ENCODE data around the gene NMNAT3. TPM values are rescaled to one million over a fixed set of nuclear protein-coding genes. Genes with fewer than 3 reads are reported as not detected.

NMNAT3 gene
- total and polyA plus RNA-seq, 2 experiments from 2014 or later: not detected

DNA sequence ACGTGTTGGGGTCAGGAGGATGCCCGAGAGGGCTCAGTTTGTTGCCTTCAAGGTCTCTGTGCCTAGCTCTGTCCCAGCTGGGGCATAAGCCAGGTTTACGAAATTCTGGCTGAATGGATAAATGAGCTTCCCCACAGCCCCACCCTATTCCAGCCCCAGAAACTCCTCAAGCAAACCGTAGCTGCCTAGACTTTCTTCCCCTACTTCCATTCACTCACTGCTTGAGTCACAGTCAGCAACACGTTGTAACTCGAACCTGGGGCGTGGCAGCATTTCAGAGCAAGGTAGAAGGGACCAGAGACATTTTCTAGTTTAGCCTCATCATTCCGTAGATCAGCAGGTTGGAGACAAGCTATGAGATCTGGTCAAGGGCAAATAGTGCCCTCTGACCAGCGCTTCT, 24.2 kb downstream of the NMNAT3 start:
- H3F3A ChIP-seq (ENCODE audit: insufficient read depth): no peaks in the 10 kb centered on the region
- H3K4me2 ChIP-seq (ENCODE audit: unreplicated experiment): no peak overlapping the region
- H4K20me1 ChIP-seq (ENCODE audit: insufficient read depth): no peaks in the 10 kb centered on the region
- H2AFZ ChIP-seq: no peak overlapping the region
- H3K27ac ChIP-seq: no peak overlapping the region
- H3K27me3 ChIP-seq (replicated peaks; ENCODE audit: insufficient read depth): no peaks in the 10 kb centered on the region; the same call in 1 of the 2 replicates
- no peaks in the 10 kb centered on the region for H3K79me2 ChIP-seq (ENCODE audit: insufficient read depth)
- H3K4me3 ChIP-seq: no peak overlapping the region
- H3K9me2 ChIP-seq (ENCODE audit: insufficient read depth): no peaks in the 10 kb centered on the region
- TF ChIP-seq EZH2phosphoT487 (IDR thresholded peaks at IDR 0.05; ENCODE audit: insufficient read depth, low read depth) (no peak), EZH2 (IDR thresholded peaks at IDR 0.05; ENCODE audit: insufficient read depth, poor library complexity, severe bottlenecking) (no peak)
- H3K9ac ChIP-seq: no peak overlapping the region
- in situ Hi-C loops (cut with MboI): no loop called here
- no peak for DNase-seq
- 14 to 15% methylated on average over 9 of the region's 9 CpGs for WGBS, 2 experiments (ENCODE audit: low coverage in 1 of 2, low lambda C conversion rate in 2 of 2, missing lambda C conversion rate in 2 of 2)
- H3K36me3 ChIP-seq (ENCODE audit: low read depth): no peaks in the 10 kb centered on the region
- no peaks in the 10 kb centered on the region for H3K9me3 ChIP-seq (ENCODE audit: low read depth)
- no peaks in the 10 kb centered on the region for H3K4me1 ChIP-seq (ENCODE audit: insufficient read depth)

DNA sequence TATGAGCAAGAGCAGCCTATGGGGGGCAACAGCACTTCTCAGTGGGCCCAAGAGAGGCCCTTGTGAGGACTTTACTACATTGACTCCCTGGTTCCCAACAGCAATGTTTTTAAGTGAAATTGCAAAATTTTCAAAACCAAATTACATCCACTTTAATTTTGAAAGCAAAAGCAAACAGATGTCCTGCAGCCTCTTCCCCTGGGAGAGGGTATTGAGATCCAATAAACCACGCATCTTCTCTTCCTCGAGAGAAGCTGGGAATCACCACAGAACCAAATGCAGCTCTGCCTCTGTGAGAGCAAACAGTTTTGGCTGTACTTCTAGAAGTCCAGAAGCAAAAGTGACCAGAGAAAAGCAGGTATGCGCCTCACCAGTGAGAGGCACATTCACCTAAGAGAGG, 25.2 kb downstream of the NMNAT3 start:
- no peak overlapping the region for H2AFZ ChIP-seq
- H4K20me1 ChIP-seq (ENCODE audit: insufficient read depth): no peaks in the 10 kb centered on the region
- no peaks in the 10 kb centered on the region for H3F3A ChIP-seq (ENCODE audit: insufficient read depth)
- H3K27me3 ChIP-seq (replicated peaks; ENCODE audit: insufficient read depth): no peaks in the 10 kb centered on the region; the same call in 1 of the 2 replicates
- no peaks in the 10 kb centered on the region for H3K9me2 ChIP-seq (ENCODE audit: insufficient read depth)
- no peaks in the 10 kb centered on the region for H3K79me2 ChIP-seq (ENCODE audit: insufficient read depth)
- in situ Hi-C loops (cut with MboI): no loop called here
- H3K27ac ChIP-seq: no peak overlapping the region
- H3K9ac ChIP-seq: no peak overlapping the region
- H3K36me3 ChIP-seq (ENCODE audit: low read depth): no peaks in the 10 kb centered on the region
- no peak overlapping the region for H3K4me2 ChIP-seq (ENCODE audit: unreplicated experiment)
- DNase-seq: no peak
- H3K4me1 ChIP-seq (ENCODE audit: insufficient read depth): no peaks in the 10 kb centered on the region
- TF ChIP-seq EZH2phosphoT487 (IDR thresholded peaks at IDR 0.05; ENCODE audit: insufficient read depth, low read depth): no peak
- no peak for TF ChIP-seq EZH2 (IDR thresholded peaks at IDR 0.05; ENCODE audit: insufficient read depth, poor library complexity, severe bottlenecking)
- H3K9me3 ChIP-seq (ENCODE audit: low read depth): no peaks in the 10 kb centered on the region
- 14 to 18% methylated on average over 3 of the region's 3 CpGs for WGBS, 2 experiments (ENCODE audit: low coverage in 1 of 2, low lambda C conversion rate in 2 of 2, missing lambda C conversion rate in 2 of 2)
- H3K4me3 ChIP-seq: no peak overlapping the region

DNA sequence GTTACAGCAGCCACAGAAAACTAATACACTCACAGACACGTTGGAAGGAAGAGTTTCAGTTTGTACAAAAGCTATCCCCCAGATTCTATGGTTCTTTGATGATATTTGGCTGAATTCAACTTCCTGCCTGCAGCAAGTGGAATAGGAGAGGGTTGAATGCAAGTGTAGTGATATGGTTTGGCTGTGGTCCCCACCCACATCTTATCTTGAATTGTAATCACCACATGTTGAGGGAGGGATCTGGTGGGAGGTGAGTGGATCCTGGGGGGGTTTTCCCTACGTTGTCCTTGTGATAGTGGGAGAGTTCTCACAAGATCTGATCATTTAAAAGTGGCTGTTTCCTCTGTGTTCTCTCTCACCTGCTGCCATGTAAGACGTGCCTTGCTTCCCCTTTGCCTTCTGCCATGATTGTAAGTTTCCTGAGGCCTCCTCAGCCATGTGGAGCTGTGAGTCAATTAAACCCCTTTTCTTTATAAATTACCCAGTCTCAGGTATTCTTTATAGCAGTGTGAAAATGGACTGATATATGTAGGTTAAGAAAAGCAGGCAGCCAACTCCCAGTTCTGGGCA, 29.8 kb downstream of the NMNAT3 start:
- Histone ChIP-seq H3K9me2 (ENCODE audit: insufficient read depth) (no peaks in the 10 kb centered on the region), H4K20me1 (ENCODE audit: insufficient read depth) (no peaks in the 10 kb centered on the region), H3K4me2 (ENCODE audit: unreplicated experiment) (no peak overlapping the region), H3F3A (ENCODE audit: insufficient read depth) (no peaks in the 10 kb centered on the region), H3K27me3 (replicated peaks; ENCODE audit: insufficient read depth) (no peaks in the 10 kb centered on the region; the same call in 1 of the 2 replicates), H3K36me3 (ENCODE audit: low read depth) (no peaks in the 10 kb centered on the region), H3K4me1 (ENCODE audit: insufficient read depth) (no peaks in the 10 kb centered on the region), H2AFZ (no peak overlapping the region), H3K27ac (no peak overlapping the region), H3K9me3 (ENCODE audit: low read depth) (no peaks in the 10 kb centered on the region), H3K79me2 (ENCODE audit: insufficient read depth) (no peaks in the 10 kb centered on the region), H3K9ac (no peak overlapping the region), H3K4me3 (no peak overlapping the region)
- no peak for DNase-seq
- in situ Hi-C loops (cut with MboI): no loop called here
- 20 to 29% methylated on average over 3 of the region's 3 CpGs for WGBS, 2 experiments (ENCODE audit: low coverage in 1 of 2, low lambda C conversion rate in 2 of 2, missing lambda C conversion rate in 2 of 2)
- no peak for TF ChIP-seq EZH2 (IDR thresholded peaks at IDR 0.05; ENCODE audit: insufficient read depth, poor library complexity, severe bottlenecking)

DNA sequence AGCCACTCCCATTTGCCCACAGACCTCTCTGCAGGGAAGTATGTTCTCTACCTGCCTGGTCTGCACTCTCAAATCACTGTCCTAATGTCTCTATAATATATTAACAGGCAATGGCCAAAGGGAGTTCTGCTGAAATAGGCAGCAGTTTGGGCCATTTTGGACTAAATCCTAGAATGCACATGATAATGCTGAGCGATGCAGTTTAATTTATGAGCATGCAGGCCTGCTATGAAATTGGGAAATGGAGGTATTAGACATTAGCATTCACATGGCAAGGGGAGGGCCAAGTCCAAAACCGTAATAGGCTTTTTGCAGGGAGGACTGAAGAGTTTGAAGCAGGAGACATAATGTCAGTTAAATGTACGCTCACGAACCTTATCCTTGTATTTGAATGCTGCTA, 31.3 kb downstream of the NMNAT3 start:
- H3K9me2 ChIP-seq (ENCODE audit: insufficient read depth): no peaks in the 10 kb centered on the region
- H3K79me2 ChIP-seq (ENCODE audit: insufficient read depth): no peaks in the 10 kb centered on the region
- no peak overlapping the region for H2AFZ ChIP-seq
- H3K27me3 ChIP-seq (replicated peaks; ENCODE audit: insufficient read depth): no peaks in the 10 kb centered on the region; the same call in 1 of the 2 replicates
- H3K4me3 ChIP-seq: no peak overlapping the region
- H3K36me3 ChIP-seq (ENCODE audit: low read depth): no peaks in the 10 kb centered on the region
- H3K9me3 ChIP-seq (ENCODE audit: low read depth): no peaks in the 10 kb centered on the region
- no peaks in the 10 kb centered on the region for H3F3A ChIP-seq (ENCODE audit: insufficient read depth)
- TF ChIP-seq EZH2phosphoT487 (IDR thresholded peaks at IDR 0.05; ENCODE audit: insufficient read depth, low read depth) (no peak), EZH2 (IDR thresholded peaks at IDR 0.05; ENCODE audit: insufficient read depth, poor library complexity, severe bottlenecking) (no peak)
- no peak for DNase-seq
- H3K4me1 ChIP-seq (ENCODE audit: insufficient read depth): no peaks in the 10 kb centered on the region
- WGBS, 2 experiments (ENCODE audit: low coverage in 1 of 2, low lambda C conversion rate in 2 of 2, missing lambda C conversion rate in 2 of 2): 46 to 54% methylated on average over 4 of the region's 4 CpGs
- no peak overlapping the region for H3K27ac ChIP-seq
- in situ Hi-C loops (cut with MboI): no loop called here
- H3K9ac ChIP-seq: no peak overlapping the region
- H3K4me2 ChIP-seq (ENCODE audit: unreplicated experiment): no peak overlapping the region
- no peaks in the 10 kb centered on the region for H4K20me1 ChIP-seq (ENCODE audit: insufficient read depth)

DNA sequence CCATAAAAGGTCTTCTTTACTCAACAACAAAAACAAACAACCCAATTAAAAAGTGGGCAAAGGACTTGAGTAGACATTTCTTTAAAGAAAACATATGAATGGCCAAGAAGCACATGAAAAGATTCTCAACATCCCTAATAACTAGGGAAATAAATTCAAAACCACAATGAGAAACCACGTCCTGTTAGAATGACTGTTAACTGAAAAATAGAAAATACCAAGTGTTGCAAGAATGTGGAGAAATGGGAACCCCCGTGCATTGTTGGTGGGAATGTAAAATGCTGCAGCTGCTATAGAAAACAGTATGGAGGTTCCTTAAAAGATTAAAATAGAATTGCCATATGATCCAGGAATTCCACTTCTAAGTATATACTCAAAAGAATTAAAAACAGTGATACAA, 34.8 kb downstream of the NMNAT3 start:
- in situ Hi-C loops (cut with MboI): no loop called here
- Histone ChIP-seq H3K36me3 (ENCODE audit: low read depth) (no peaks in the 10 kb centered on the region), H3K9me2 (ENCODE audit: insufficient read depth) (no peaks in the 10 kb centered on the region), H3K79me2 (ENCODE audit: insufficient read depth) (no peaks in the 10 kb centered on the region), H3K4me2 (ENCODE audit: unreplicated experiment) (no peak overlapping the region), H3K27ac (no peak overlapping the region), H3K4me3 (no peak overlapping the region), H3K9me3 (ENCODE audit: low read depth) (no peaks in the 10 kb centered on the region), H3K4me1 (ENCODE audit: insufficient read depth) (no peaks in the 10 kb centered on the region), H3K9ac (no peak overlapping the region), H4K20me1 (ENCODE audit: insufficient read depth) (no peaks in the 10 kb centered on the region), H3F3A (ENCODE audit: insufficient read depth) (no peaks in the 10 kb centered on the region), H2AFZ (no peak overlapping the region), H3K27me3 (replicated peaks; ENCODE audit: insufficient read depth) (no peaks in the 10 kb centered on the region)
- TF ChIP-seq EZH2phosphoT487 (IDR thresholded peaks at IDR 0.05; ENCODE audit: insufficient read depth, low read depth) (no peak), EZH2 (IDR thresholded peaks at IDR 0.05; ENCODE audit: insufficient read depth, poor library complexity, severe bottlenecking) (no peak)
- 18 to 25% methylated on average over 2 of the region's 2 CpGs for WGBS, 2 experiments (ENCODE audit: low coverage in 1 of 2, low lambda C conversion rate in 2 of 2, missing lambda C conversion rate in 2 of 2)
- no peak for DNase-seq
